GM12891 (cell line): ENCODE results near the gene KCTD10.

Experiments
- POLR2A ChIP-seq: IDR thresholded peaks from 2 replicates; pipeline ENCODE4 v1.6.1; 2011; ENCODE audit warnings: low read depth, low read length, control low read depth
- TAF1 ChIP-seq: IDR thresholded peaks from 2 replicates; pipeline ENCODE4 v1.6.1; 2011; ENCODE audit warnings: low read depth, low read length, control low read depth

DNA sequence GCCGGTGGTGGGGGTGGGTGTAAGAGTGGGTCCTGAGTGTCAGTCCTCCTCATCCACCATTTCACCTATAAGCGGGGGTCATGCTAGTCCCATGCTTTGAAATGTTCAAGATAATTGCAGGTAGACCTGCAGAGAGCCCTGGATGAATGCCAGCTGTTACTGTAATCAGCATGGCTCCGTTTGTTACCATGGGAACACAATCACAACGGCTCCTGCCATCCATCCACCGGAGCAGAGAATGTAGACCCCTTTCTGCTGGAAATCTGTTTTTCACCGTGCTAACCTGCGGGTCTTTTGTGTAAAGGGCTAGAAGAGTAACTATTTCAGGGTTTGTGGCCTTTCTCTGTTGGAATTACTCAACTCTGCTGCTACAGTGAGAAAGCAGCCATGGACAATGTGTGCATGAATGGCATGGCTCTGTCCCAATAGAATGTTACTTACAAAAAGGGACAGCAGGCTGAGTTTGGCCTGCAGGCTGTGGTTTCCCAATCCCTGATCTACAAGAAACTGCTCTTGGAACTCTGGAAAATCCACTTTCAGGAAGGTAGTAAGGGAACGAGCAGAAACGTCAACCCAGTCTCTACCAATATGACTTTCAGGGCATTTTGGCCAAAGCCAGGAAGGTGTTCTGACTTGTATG, 36.1 kb downstream of the KCTD10 start:
- TF ChIP-seq POLR2A (no peak), TAF1 (no peak)
